K562 treated with DMSO at 1 percent for 12 hours (cell line): Measurements from ENCODE around the gene RTL9. TPM values are rescaled to one million over a fixed set of nuclear protein-coding genes. Genes with fewer than 3 reads are reported as not detected.

ENCODE experiments used
- total RNA-seq: library from RNA; unstranded; fragments of 300-600 nt; gene quantifications from 2 replicates; pipeline ENCODE4 v1.2.3, GENCODE V29; 2022; ENCODE audit not compliant: insufficient read depth

RTL9 gene
- total RNA-seq, result not detected in 2 replicates

GRCh38 chrX:110358548-110358947, at the start of gene RTL9:
TSS of gene RTL9 (plus strand) at chrX:110358848. CDS start at chrX:110450618, 91,770 bp downstream.

GRCh38 chrX:110317820-110318663, 40.6 kb upstream of the RTL9 start, which contains the start of gene AMMECR1:
TSS of gene AMMECR1 (minus strand) at chrX:110318085. CDS start at chrX:110318071, 14 bp downstream.

Other genes with a start within 250 kb of the RTL9 start
- gene AMMECR1, start 40.8 kb upstream of the RTL9 start, total RNA-seq, result 5.4 and 14.4 TPM in 2 replicates